NAMALWA (cell line): ENCODE results near the gene KCNA10.
"Not testable (repeated sequence)": the region's sequence is repeated elsewhere in the genome, so short reads cannot be mapped to it uniquely, and the experiment has no call there.

Experiments
- DNase-seq: peaks from one replicate; pipeline ENCODE4 v3.0.0-alpha.2; 2015; ENCODE audit warnings: low spot score

The KCNA10 gene

DNA sequence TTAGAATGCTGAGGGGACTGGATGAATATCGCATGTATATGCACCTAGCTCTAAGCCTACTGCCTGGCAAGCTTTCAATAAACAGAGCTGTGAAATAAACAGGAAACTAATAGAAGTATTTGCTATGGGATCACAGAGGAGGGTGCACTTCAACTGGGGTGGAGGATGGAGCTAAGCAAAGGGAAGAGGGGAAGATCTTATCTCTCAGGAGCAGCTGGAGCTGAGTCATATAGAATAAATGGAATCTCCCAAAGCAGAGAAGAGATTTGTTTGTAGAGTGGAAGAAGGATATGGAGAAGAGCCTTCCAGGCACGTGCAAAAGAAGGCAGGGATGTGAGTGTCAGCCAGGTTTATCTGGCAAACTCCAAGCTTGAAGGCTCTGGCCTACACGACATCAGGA, 17.0 kb upstream of the KCNA10 start:
- no peak for DNase-seq

DNA sequence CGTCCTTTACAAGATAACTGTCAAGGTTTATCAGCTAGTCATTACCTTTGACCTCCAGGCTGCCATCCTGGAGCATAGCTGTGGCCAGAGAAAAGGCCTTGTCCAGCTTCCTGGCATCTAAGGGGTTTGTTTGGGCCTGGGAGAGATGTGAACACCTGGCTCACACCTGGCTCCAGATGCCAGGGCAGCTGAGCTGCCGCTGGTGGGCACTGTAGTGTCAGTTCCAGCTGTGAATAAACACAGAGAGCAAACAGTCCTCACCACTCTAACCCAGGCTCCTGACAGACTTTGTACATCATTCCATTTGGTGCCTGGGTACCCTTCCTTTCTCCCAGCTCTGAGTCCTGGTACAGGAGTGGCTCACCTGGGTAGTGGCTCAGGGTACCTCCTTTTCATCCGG, 14.3 kb upstream of the KCNA10 start:
- no peak for DNase-seq

DNA sequence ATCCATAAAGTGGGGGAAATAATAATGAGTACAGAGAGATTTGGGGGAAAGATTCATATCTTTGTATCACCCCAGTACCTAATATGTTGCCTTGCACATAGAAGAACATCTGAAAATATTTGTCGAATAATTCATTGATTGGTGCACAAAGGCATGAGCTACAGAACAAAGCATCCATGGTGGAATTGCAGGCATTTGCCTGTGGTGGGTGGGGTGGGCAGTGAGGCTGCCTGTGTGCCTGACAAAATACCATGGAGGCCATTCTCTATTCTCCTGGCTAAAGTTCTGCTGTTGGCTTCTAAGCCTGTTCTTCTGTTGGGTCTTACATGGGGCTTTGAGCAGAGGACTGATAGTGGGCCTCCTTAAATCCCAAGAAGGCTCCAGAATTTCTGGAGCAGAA, 10.0 kb upstream of the KCNA10 start:
- DNase-seq: no peak

DNA sequence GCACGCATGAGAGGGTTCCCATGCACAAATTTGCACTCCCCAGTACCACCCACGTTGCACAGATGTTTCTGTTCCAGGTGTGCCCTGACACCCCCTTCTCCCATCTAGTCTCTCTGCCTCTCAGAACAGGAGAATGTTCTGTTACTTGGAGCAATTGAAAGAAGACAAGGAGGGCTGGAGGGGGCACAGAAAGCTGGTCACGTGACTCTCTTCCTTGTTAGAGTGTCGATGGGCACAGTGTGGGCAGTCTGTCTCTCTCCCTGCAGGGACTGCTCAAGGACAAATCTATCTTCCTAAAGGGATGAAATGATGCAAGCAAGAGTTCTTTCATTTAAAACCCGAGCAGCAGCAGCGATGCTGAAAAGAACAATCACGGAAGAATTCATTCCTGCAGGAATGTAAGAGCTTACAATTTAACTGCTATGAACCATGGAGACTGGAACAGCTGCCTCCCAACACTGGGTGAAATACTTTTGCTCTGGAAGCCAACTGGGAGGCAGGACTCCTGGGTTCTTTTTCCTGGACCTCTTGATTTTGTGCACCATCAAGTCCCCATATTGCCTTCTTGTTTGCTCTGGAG, 7.3 kb upstream of the KCNA10 start:
- DNase-seq: no peak

DNA sequence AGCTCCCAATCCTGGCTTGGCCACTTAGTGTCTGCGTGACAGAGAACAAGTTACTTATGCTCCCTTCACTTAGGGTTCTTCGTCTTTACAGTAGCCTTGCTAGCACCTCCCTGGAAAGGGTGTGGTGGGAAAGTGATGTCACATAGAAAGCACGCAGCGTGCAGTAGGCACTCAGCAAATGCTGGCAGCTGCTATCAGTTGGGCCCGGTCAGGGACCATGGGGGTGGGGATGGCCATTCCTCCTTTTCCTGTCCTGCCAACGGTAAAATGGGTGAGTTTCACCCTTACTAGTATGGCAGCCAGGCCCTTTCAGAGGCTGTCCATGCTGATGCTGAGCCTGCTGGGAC, 6.2 kb upstream of the KCNA10 start:
- no peak for DNase-seq

DNA sequence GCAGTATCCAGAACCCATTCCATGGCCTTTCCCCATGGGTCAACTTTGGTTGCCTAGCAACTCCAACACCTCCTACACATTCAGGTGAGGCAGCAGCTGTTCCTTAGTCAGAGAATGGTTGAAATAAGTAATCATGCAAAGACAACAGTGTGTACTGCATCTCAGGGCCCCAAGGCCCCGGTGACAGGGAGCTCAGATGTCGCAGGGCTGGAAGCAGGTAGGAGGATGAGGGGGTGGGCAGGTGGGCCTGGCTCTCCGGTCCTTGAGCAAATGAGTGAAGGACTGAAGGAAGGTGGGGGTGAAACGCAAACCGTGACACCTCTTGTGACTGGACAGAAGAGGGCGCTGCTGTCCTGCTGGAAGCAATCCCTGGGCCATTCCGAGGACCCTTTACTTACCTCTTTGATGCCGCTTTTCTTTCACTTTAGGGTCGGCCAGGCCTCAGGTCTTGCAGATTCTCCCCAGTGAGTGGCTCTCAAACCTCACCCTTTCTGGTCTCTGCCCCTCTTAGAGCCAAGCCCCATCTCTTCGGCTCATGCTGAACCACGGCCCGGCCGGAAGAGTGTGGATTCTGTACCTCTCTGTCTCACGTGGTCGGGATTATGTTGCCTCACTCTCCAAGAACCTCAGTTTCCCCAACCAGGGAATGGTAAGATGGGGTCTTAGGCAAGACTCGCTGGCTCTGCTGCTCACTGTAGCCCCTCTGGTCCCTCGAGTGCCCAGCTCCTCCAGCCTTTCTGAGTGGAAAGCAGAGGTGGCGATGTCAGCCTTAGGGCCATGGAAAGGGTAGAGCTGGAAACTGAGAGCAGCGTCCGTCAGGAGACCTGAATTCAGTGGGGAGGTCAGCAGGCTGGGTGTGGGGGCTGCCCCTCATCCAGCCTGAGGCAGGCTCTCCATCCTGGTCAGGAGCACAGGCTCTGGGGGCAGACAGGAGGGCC, 5.6 kb upstream of the KCNA10 start:
- DNase-seq: peak; percentile 69

DNA sequence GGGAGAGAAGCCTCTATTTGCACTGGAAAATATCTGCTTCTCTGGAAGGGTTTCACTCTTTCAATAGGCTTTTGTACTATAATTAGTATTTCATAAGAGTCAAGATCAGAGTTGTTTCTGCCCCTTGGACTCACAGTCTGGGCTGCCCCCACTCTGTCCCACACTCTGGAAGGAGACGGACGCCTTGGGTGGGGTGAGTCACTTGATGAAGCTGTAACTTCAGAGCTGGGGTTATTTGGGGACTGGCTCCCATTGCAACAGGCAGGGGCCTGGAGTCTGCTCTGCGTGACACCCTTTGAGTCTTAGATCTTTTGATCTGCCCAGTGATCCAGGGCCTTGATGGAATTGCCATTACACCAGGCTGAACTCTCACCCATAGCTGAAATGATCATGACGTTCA, 4.0 kb upstream of the KCNA10 start:
- no peak for DNase-seq

DNA sequence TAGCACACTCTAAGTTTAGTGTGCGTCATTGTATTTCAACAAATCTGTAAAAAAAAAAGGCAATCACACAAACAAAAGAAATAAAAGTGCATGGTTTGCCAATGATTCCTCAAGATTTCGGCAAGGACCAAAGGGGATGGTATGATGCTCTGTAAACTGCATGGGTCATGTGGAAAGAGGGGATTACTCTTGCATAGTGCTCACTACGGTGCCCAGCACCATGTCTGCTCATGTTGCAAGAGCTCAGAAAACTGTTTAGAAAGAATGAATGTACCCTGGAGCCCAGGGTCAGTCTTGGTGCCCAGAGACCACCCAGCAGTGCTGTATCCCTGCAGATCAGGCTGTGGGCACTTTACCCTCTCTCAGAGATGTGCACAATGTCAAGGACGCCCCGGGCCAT, 3.6 kb upstream of the KCNA10 start:
- DNase-seq: no peak

DNA sequence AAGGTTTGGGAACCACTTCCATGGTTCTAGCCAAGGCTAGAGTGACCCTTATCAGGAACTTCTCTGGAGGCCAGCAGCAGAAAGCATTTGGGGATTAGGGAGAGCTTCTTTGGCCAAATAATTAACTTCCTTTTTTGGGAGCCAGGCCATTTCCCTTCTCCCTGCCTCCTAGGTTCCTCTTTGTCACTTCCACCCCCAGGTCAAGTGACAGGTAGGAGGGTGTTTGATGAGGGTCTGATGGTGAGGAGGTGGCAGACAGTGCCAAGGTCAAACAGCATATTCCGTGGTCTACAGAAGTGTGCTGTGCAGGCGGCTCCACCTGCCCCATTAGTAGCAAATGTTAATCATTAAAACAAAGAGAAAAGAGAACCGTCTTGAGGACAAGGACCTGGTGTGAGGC, 1.9 kb upstream of the KCNA10 start:
- no peak for DNase-seq

DNA sequence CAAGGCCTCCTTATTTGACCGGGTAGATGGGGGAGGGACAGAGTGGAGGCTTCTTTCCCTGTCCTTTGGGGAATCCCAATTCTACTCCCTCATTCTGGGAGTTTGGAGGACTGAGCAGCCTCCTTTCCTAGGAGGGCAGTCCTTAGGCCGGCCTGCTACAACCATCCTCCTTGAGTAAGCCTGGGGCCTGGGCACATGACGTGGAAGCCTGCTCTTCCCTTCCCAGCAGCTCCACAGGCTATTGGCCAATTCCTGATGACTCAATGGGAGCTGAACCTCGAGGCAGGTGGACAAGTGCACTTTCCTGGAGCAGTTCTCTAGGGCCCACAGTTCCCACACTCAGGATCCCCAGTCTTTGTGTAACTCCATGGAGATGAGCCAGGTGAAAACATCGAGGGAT, 3.1 kb downstream of the KCNA10 start:
- no peak for DNase-seq

DNA sequence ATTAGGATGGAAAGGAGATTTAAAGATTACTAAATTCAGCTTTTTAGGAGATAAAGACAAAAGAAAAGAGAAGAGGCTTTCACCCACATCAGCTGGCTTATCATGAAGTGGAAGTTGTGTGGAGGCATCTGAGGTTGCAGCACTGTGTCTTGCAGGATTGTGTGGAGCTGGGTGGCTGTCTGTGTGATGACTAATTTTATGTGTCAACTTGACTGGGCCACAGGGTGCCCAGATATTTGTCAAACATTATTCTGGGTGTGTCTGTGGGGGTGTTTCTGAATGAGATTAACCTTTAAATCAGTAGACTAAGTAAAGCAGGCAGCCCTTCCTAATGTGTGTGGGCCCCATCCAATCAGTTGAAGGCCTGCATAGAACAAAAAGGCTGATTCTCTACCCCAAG, 3.9 kb downstream of the KCNA10 start:
- DNase-seq: no peak

DNA sequence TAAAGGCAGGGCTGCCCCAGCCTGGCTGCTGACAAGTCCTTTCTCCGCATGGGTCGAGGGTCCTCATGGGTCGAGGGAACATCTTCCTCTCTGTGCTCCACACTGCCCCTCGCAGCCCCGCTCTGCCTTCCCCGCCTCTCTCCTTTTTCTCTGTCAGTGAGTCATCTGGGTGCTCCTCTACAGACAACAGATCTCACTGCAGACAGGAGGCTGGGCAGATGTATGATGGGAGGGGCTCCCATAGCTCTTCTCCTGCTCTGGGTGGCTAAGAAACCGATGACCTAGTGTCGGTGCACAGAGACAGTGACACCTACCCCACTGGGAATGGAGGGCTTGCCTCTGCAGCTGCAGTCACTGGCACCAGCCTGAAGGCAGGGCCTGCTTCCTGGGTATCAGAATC, 5.5 kb downstream of the KCNA10 start:
- DNase-seq: no peak

DNA sequence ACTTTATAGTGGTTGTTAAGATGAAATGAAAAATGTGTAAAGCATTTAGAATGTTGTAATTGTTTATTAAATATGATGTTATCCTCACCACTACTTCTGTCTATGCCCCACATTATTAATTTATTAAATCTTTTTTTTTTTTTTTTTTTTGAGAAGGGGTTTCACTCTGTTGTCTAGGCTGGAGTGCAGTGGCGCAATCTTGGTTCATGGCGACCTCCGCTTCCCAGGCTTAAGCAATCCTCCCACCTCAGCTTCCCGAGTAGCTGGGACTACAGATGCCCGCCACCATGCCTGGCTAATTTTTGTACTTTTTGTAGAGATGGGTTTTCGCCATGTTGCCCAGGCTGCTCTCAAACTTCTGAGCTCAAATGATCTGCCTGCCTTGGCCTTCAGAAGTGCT, 7.5 kb downstream of the KCNA10 start:
- no peak for DNase-seq

DNA sequence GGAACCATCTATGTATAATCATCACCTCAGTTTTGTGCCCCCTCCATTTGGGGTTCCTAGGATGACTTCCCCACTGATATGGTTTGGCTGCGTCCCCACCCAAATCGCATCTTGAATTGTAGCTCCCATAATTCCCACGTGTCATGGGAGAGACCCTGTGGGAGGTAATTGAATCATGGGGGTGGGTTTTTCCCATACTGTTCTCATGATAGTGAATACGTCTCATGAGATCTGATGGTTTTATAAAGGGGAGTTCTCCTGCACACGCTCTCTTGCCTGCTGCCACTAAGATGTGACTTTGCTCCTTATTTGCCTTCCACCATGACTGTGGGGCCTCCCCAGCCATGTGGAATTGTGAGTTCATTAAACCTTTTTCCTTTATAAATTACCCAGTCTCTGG, 8.1 kb downstream of the KCNA10 start:
- DNase-seq: not testable (repeated sequence)

DNA sequence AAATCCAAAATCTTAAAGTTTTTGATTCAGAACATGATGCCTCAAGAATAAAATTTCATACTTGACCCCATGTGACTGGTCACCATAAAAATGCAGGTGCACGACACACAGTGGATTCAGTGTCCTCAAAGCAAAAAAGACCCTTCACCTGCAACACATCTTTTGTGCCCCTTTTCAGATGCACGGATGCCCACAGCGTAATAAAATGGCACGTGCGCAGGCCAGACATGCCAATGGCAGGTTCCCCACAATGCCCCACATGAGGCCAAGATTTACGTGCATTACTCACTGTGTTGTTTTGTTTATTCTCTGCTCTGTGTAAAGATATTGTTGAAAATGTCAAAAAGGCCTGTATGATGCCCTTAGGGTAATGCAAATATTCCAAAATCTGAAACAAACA, 9.3 kb downstream of the KCNA10 start:
- no peak for DNase-seq

DNA sequence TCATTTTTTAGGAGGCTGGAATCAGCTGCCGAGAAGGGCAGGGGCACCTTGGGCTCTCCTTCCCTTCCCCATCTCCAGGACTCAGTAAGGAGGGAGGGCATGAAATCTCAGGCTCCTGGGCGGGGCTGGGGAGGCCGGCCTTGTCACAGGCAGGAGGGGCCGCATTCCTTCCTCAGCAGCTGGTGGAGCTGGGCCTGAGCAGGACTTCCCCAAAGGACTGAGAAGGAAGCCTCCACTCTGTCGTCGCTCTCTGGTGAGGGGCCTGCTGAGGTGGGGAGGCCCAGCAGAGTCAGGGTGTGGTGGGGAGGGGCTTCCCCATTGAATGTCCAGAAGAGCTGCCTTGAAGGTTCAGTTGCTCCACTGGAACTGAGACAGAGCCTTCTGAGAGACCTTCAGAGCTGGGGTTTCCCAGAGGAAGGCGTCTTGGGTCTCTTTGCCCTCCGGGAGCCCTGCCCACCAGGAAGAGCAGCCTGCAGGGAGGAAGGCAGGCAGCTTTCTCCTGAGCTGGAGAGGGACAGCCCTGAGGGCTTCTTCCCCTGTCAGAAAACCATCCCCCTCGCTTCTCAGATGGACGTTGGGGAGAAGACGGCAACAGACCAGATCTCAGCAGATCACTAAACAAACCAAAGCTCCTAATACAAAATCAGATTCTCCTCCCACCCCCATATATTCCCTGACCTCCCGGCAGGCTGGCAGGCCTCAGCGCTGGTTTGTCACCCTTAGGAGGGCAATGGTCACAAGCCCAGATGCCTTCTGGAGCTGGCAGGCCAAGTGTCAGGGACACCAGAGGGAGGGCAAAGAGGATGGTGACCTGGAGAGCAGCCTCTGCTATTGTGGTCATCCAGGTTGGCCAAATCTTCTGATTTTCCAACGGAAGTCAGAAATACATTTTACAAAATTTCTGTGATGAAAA, 10.7 kb downstream of the KCNA10 start:
- DNase-seq: no peak

DNA sequence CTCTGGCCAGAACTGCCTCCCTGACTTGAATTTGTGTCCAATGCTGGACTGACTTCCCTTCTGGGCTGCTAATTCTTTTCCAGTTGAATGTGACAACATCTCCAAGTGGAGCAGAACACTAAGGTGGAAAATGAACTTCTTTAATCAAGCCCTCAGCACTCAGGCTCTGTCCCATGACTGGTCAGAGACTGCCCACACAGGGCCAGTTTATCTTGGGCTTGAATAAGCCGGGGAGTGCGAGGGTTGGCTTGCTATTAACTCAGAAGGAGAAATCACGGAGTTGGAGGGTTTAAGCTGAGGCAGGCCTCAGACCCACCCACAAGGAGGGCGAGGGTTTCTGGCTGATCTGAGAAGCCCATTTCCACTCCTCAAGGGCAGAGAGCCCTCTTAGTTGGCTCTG, 12.4 kb downstream of the KCNA10 start:
- no peak for DNase-seq

DNA sequence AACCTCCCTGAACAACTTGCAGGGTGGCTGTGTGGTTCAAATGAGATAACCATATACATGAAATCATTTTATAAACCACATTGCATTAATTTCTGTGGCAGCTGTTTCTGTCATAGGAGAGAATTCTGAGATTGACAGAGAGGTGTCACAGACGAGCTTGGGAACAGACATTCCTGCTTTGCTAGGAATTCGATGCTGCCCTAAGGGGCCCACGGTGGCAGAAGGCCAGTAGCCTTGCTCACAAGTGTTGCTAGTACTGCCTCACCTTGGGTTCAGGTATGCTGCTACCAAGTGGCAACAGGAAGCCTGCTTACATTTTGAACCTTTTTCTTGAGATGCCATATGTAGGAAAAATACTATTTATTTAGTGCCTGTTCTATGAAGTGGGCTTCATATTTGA, 13.4 kb downstream of the KCNA10 start:
- no peak for DNase-seq

DNA sequence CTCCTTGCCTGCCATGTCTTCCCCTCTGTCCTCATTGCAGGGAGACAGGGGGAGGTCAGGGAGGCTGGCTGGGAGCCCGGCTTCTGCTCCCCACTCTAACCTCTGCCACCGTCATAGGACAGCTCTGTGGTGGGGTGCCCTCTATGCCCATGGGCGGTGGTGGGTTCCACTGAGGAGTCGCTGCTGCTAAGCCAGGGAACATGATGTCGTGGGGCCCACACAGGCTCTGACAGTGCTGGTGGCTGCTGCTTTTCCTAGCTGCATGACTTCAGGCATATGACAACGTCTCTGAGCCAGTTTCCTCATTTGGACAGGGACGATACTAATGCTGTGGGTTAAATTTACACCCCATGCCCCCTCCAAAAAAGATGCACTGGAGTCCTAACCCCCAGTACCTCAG, 14.7 kb downstream of the KCNA10 start:
- DNase-seq: no peak

DNA sequence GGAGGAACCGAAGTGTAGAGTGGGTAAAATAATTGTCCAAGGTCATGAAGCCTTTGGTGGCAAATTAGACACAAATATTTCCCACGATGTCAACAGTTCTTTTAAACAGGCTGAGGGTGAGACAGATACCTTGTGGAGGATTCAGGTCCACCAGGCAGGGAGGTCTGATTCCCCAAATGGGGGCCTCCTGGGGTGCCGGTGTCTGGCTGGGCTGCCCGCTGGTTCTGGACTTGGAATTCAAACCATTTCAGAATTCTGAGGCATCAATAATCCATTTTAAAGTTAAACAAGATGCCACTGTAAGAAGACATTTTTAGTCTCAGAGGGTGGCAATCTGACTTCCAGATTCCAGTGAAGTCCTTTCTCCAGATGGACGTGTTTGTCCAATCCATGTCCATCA, 15.5 kb downstream of the KCNA10 start:
- DNase-seq: no peak

DNA sequence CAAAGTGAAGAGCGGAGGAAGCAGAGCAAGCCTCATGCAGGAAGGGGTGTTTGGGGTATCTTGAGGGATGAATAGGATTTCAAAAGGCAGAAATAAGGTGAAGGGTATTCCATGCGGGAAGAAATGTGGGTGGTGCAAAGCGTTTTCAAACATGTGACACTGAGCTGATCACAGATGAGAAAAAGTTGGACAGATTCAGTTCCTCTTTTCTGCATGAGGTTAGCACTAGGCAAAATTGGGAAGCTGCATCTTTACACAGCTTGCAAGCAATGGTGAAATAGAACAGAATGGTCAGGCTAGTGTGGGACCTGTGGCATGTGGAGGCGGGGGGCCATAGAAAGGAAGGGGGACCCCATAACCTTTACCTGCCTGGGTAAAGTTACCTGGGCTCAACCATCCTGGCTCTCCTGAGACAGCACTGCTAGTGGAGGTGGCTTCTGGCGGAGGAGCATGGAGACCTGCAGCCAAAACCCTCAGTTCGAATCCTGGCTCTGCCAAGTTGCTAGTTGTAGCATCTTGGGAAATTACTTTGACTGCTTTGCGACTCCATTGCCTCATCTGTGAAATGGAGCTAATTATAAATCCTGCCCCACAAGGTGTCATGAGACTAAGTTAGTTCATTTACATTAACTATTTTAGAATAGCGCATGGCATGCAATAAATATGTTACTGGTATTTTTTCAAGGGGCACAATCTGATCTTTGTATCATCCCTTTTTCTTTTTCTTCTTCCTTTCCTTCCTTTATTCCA, 16.4 kb downstream of the KCNA10 start:
- peak; percentile 40 for DNase-seq

DNA sequence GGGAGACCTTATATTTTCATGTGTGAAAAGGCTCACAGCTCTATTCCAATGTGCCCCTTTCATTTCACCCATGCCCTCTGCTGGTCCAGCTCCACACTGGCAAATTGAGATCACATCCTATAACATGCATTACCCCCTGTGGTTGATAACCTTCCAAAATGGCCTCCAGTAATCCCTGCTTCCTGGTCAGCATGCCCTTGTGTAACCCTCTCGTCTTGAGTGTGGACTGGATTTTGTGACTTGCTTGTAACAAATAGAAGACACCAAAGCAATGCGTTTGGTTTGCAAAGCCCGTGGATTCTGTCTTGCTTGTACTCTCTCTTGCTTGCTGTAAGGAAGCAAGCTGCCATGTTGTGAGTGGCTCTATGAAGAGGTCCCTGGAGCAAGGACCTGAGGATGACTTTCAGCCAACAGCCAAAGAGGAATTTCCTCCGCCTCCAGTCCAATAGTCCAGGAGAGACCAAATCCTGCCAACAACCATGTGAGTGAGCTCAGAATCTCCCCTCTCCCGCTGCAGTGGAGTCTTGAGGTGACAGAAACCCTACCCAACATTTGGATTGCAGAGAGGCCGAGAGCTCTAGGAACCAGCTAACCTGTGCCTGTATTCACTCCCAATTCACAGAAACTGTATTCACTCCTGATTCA, 17.4 kb downstream of the KCNA10 start:
- DNase-seq: no peak
